ENCODE measurements around the gene ASPG.

GRCh38 chr14:104144911-104145825 lies 59.7 kb downstream of the ASPG start:
- TF ChIP-seq EZH2 (IDR thresholded peaks at IDR 0.05; ENCODE audit: insufficient read depth, poor library complexity, severe bottlenecking) (no peak), EZH2phosphoT487 (IDR thresholded peaks at IDR 0.05; ENCODE audit: insufficient read depth, low read depth) (no peak)

All from GM23248 (cell line).